ENCODE measurements around the gene MAGEA3.
A peak's percentile ranks its signal among the peaks of the same experiment; 100 is the strongest.
"Not testable (repeated sequence)": the region's sequence is repeated elsewhere in the genome, so short reads cannot be mapped to it uniquely, and the experiment has no call there.

MAGEA3 gene

GRCh38 chrX:152697952-152698931 is at the start of gene MAGEA3:
Gene MAGEA3 (plus strand): TSS chrX:152698794. CDS start chrX:152700833, 2,039 bp downstream.
- not testable (repeated sequence) for TF ChIP-seq CTCF (IDR thresholded peaks at IDR 0.05)

- TF ChIP-seq CTCF (IDR thresholded peaks at IDR 0.05) = no peak
Measured at GRCh38 chrX:152652060-152652459, 46.5 kb upstream of the MAGEA3 start.

- TF ChIP-seq CTCF (IDR thresholded peaks at IDR 0.05) = no peak
Measured at GRCh38 chrX:152652467-152652866, 46.1 kb upstream of the MAGEA3 start.

GRCh38 chrX:152656087-152656486 is 42.5 kb upstream of the MAGEA3 start:
- TF ChIP-seq CTCF (IDR thresholded peaks at IDR 0.05) = no peak

GRCh38 chrX:152656890-152657289 is 41.7 kb upstream of the MAGEA3 start:
- no peak for TF ChIP-seq CTCF (IDR thresholded peaks at IDR 0.05)

- peak; percentile 25; the same call in 1 of the 2 replicates for TF ChIP-seq CTCF (IDR thresholded peaks at IDR 0.05)
Measured at GRCh38 chrX:152658302-152658701, 40.3 kb upstream of the MAGEA3 start.

GRCh38 chrX:152663086-152663485 is 35.5 kb upstream of the MAGEA3 start:
- TF ChIP-seq CTCF (IDR thresholded peaks at IDR 0.05) = no peak

Measured in LNCAP (cell line).